Measurements from ENCODE around the gene FAM193A.
"Not testable (repeated sequence)": the region's sequence is repeated elsewhere in the genome, so short reads cannot be mapped to it uniquely, and the experiment has no call there.

DNA sequence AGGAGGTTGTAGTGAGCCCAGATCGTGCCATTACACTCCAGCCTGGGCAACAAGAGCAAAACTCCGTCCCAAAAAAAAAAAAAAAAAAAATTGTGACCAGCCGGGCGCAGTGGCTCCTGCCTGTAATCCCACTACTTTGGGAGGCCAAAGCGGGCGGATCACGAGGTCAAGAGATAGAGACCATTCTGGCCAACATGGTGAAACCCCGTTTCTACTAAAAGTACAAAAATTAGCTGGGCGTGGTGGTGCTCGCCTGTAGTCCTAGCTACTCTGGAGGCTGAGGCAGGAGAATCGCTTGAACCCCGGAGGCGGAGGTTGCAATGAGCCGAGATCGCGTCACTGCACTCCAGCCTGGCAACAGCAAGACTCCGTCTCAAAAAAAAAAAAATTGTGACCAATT is 190.4 kb downstream of the FAM193A start:
- TF ChIP-seq, protein P1, sequence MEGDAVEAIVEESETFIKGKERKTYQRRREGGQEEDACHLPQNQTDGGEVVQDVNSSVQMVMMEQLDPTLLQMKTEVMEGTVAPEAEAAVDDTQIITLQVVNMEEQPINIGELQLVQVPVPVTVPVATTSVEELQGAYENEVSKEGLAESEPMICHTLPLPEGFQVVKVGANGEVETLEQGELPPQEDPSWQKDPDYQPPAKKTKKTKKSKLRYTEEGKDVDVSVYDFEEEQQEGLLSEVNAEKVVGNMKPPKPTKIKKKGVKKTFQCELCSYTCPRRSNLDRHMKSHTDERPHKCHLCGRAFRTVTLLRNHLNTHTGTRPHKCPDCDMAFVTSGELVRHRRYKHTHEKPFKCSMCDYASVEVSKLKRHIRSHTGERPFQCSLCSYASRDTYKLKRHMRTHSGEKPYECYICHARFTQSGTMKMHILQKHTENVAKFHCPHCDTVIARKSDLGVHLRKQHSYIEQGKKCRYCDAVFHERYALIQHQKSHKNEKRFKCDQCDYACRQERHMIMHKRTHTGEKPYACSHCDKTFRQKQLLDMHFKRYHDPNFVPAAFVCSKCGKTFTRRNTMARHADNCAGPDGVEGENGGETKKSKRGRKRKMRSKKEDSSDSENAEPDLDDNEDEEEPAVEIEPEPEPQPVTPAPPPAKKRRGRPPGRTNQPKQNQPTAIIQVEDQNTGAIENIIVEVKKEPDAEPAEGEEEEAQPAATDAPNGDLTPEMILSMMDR (IDR thresholded peaks at IDR 0.05) = not testable (repeated sequence)
- not testable (repeated sequence) for TF ChIP-seq POLR2A (IDR thresholded peaks at IDR 0.05)

All from right lobe of liver (tissue), 4 donors.